ENCODE measurements around the gene KHDRBS2. TPM values are rescaled to one million over a fixed set of nuclear protein-coding genes. Genes with fewer than 3 reads are reported as not detected.

Gene KHDRBS2
- polyA plus RNA-seq, 1 of the 3 experiments (the other 2 are of a cell fraction) = not detected

DNA sequence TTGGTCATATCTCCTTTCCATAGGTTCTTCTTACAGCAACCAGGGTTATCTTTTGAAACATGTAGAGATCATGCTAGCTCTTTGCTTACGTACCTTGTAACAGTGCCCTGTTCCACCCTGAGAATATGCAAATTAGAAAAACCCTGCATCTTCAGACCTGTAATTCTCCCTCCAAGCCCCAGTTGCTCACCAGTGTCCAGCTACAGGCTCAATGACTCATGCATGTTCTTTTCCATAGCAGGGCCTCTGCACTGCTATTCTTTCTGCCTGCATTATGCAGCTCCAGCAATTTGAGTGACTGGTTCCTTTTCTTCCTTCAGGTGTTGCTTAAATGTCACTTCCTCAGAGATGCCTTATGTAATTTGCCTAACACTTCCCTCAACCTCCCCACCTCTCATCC, 636.2 kb downstream of the KHDRBS2 start:
- H3K79me2 ChIP-seq (ENCODE audit: insufficient read depth) = no peaks in the 10 kb centered on the region
- WGBS (ENCODE audit: low lambda C conversion rate) = 0% methylated on average over 1 of the region's 1 CpG
- no peaks in the 10 kb centered on the region for H3F3A ChIP-seq (replicated peaks; ENCODE audit: insufficient read depth)
- H3K9me2 ChIP-seq = no peaks in the 10 kb centered on the region
- ChIA-PET POLR2A (no interaction called here), CTCF (no interaction called here)
- no peak overlapping the region for H3K4me3 ChIP-seq (ENCODE audit: low read depth in 2 of 2, low read length in 1 of 2)
- no peak for DNase-seq
- H3K27ac ChIP-seq (ENCODE audit: low read depth in 2 of 2, low read length in 1 of 2) = no peak overlapping the region
- TF ChIP-seq RAD21 (IDR thresholded peaks at IDR 0.05; ENCODE audit: low read length) (no peak), GATA2 (CRISPR knock-in tag; IDR thresholded peaks at IDR 0.05) (no peak), RCOR1 (IDR thresholded peaks at IDR 0.05; ENCODE audit: low read length) (no peak), JUND (IDR thresholded peaks at IDR 0.05) (no peak), YY1 (IDR thresholded peaks at IDR 0.05; ENCODE audit: low read depth) (no peak), EP300 (IDR thresholded peaks at IDR 0.05; ENCODE audit: borderline replicate concordance in 1 of 2, low read depth in 1 of 2, low read length in 1 of 2) (no peak), MXI1 (IDR thresholded peaks at IDR 0.05; ENCODE audit: low read depth, low read length) (no peak), FOXM1 (IDR thresholded peaks at IDR 0.05; ENCODE audit: low read depth) (no peak)
- TF ChIP-seq, protein P1, sequence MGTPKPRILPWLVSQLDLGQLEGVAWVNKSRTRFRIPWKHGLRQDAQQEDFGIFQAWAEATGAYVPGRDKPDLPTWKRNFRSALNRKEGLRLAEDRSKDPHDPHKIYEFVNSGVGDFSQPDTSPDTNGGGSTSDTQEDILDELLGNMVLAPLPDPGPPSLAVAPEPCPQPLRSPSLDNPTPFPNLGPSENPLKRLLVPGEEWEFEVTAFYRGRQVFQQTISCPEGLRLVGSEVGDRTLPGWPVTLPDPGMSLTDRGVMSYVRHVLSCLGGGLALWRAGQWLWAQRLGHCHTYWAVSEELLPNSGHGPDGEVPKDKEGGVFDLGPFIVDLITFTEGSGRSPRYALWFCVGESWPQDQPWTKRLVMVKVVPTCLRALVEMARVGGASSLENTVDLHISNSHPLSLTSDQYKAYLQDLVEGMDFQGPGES (IDR thresholded peaks at IDR 0.05; ENCODE audit: low read depth, low read length) = no peak
- H4K20me1 ChIP-seq (ENCODE audit: insufficient read depth) = no peaks in the 10 kb centered on the region
- H3K27me3 ChIP-seq (ENCODE audit: insufficient read depth) = no peaks in the 10 kb centered on the region
- no peaks in the 10 kb centered on the region for H3K36me3 ChIP-seq (replicated peaks in 1 of 2; ENCODE audit: control insufficient read depth in 1 of 2, insufficient read depth in 2 of 2, low read length in 1 of 2)
- H3K4me1 ChIP-seq (ENCODE audit: control insufficient read depth in 1 of 2, insufficient read depth in 2 of 2, low read depth in 1 of 2, low read length in 1 of 2) = no peaks in the 10 kb centered on the region
- H2AFZ ChIP-seq (ENCODE audit: low read depth) = no peak overlapping the region
- no peak overlapping the region for H3K9ac ChIP-seq
- H3K4me2 ChIP-seq = no peak overlapping the region
- H3K9me3 ChIP-seq = no peaks in the 10 kb centered on the region

GRCh38 chr6:61640463-61640862, 645.6 kb downstream of the KHDRBS2 start:
- H4K20me1 ChIP-seq (ENCODE audit: insufficient read depth) = no peaks in the 10 kb centered on the region
- H3K27me3 ChIP-seq (ENCODE audit: insufficient read depth) = no peaks in the 10 kb centered on the region
- no peak for DNase-seq
- H3F3A ChIP-seq (replicated peaks; ENCODE audit: insufficient read depth) = no peaks in the 10 kb centered on the region
- H3K27ac ChIP-seq (ENCODE audit: low read depth in 2 of 2, low read length in 1 of 2) = no peak overlapping the region
- CTCF ChIA-PET = no interaction called here
- H3K79me2 ChIP-seq (ENCODE audit: insufficient read depth) = no peaks in the 10 kb centered on the region
- no peaks in the 10 kb centered on the region for H3K4me1 ChIP-seq (ENCODE audit: control insufficient read depth in 1 of 2, insufficient read depth in 2 of 2, low read depth in 1 of 2, low read length in 1 of 2)
- 0% methylated on average over 3 of the region's 3 CpGs for WGBS (ENCODE audit: low lambda C conversion rate)
- POLR2A ChIA-PET = no interaction called here
- H3K36me3 ChIP-seq (replicated peaks in 1 of 2; ENCODE audit: control insufficient read depth in 1 of 2, insufficient read depth in 2 of 2, low read length in 1 of 2) = no peaks in the 10 kb centered on the region
- H3K9me3 ChIP-seq = no peaks in the 10 kb centered on the region
- H3K4me3 ChIP-seq (ENCODE audit: low read depth in 2 of 2, low read length in 1 of 2) = no peak overlapping the region
- H3K9ac ChIP-seq = no peak overlapping the region
- H3K4me2 ChIP-seq = no peak overlapping the region
- TF ChIP-seq ZBTB33 (IDR thresholded peaks at IDR 0.05; ENCODE audit: borderline replicate concordance, low read depth) (no peak), USF2 (IDR thresholded peaks at IDR 0.05; ENCODE audit: borderline replicate concordance, low read depth, low read length) (no peak), FOXM1 (IDR thresholded peaks at IDR 0.05; ENCODE audit: low read depth) (no peak), YY1 (IDR thresholded peaks at IDR 0.05; ENCODE audit: low read depth) (no peak), CHD2 (IDR thresholded peaks at IDR 0.05; ENCODE audit: low read length, partially characterized antibody) (no peak), CTCF (IDR thresholded peaks at IDR 0.05) (no peak), SMC3 (IDR thresholded peaks at IDR 0.05; ENCODE audit: low read depth, low read length) (no peak), FOXJ3 (CRISPR knock-in tag; IDR thresholded peaks at IDR 0.05) (no peak), POLR2AphosphoS5 (IDR thresholded peaks at IDR 0.05; ENCODE audit: low read depth, low read length) (no peak), TAF1 (IDR thresholded peaks at IDR 0.05; ENCODE audit: borderline replicate concordance, low read depth, low read length) (no peak), RXRA (IDR thresholded peaks at IDR 0.05; ENCODE audit: borderline replicate concordance, low read depth) (no peak), GATA2 (CRISPR knock-in tag; IDR thresholded peaks at IDR 0.05) (no peak)
- no peaks in the 10 kb centered on the region for H3K9me2 ChIP-seq
- no peak overlapping the region for H2AFZ ChIP-seq (ENCODE audit: low read depth)

Data from SK-N-SH (cell line).